ENCODE results near the gene PALM.

GRCh38 chr19:729965-730668, 21.4 kb downstream of the PALM start:
- TF ChIP-seq CTCF (IDR thresholded peaks at IDR 0.05) (no peak), POLR2AphosphoS5 (IDR thresholded peaks at IDR 0.05) (no peak)
